ENCODE results near the gene KHDRBS2. TPM values are rescaled to one million over a fixed set of nuclear protein-coding genes. Genes with fewer than 3 reads are reported as not detected.

Gene KHDRBS2
- total and polyA plus RNA-seq, 11 donors, result 0.15 to 0.29 TPM; not detected in 9

DNA sequence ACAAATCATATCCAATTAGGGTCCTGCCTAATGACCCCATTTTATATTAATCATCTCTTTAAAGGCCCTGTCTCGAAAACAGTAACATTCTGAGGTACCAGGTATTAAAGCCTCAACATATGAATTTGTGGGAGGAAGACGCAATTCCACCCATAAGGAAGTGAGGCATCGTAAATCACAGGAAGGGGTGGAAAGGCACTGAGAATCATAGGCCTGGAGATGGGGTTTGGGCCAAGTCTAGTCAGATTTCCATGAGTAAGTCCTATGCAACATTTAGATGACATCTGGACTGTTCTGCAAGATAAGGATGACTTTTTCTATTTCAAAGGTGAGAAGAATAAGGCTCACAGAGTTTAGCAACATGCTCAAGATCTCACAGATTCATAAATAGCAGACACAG, 534.0 kb downstream of the KHDRBS2 start:
- no peak overlapping the region for H3K27ac ChIP-seq
- WGBS, 4 donors, result 70 to 75% (median 73%) methylated on average over 3 of the region's 3 CpGs
- DNase-seq, result no peak

DNA sequence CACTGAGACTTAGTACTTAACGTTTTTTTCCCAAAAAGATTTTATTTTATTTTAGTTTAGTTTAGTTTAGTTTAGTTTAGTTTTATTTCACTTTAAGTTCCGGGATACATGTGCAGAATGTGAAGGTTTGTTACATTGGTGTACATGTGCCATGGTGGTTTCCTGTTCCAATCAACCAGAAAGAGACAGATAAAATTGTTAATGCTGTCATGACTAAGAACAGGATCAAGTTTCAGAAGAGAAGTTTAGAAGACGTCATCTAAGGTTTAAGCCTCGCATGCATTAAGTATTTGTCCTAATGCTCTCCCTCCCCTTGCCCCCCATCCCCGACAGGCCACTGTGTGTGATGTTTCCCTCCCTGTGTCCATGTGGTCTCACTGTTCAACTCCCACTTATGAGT, 540.0 kb downstream of the KHDRBS2 start:
- intact Hi-C loops (cut with DNase I), result no loop called here
- Histone ChIP-seq H3K27ac (no peak overlapping the region), H3K36me3 (no peaks in the 10 kb centered on the region), H3K27me3 (no peaks in the 10 kb centered on the region), H3K4me3 (no peak overlapping the region), H3K4me1 (no peaks in the 10 kb centered on the region), H3K9me3 (peaks cover 0 to 7% (median 0%) of the 10 kb centered on the region in 12 donors)
- TF ChIP-seq POLR2A (IDR thresholded peaks at IDR 0.05) (no peak), CTCF (IDR thresholded peaks at IDR 0.05) (no peak)
- ATAC-seq (no peak), DNase-seq (no peak)
- WGBS, 4 donors, result 74 to 79% (median 78%) methylated on average over 5 of the region's 5 CpGs

More for the DNA sequence above, 534.0 kb downstream of the KHDRBS2 start:
- peaks cover 0 to 20% (median 0%) of the 10 kb centered on the region in 12 donors for H3K9me3 ChIP-seq
- H3K4me1 ChIP-seq, result no peaks in the 10 kb centered on the region
- ATAC-seq, result no peak
- H3K36me3 ChIP-seq, result no peaks in the 10 kb centered on the region
- intact Hi-C loops (cut with DNase I), result no loop called here
- no peaks in the 10 kb centered on the region for H3K27me3 ChIP-seq
- TF ChIP-seq POLR2A (IDR thresholded peaks at IDR 0.05) (no peak), CTCF (IDR thresholded peaks at IDR 0.05) (no peak)
- no peak overlapping the region for H3K4me3 ChIP-seq

DNA sequence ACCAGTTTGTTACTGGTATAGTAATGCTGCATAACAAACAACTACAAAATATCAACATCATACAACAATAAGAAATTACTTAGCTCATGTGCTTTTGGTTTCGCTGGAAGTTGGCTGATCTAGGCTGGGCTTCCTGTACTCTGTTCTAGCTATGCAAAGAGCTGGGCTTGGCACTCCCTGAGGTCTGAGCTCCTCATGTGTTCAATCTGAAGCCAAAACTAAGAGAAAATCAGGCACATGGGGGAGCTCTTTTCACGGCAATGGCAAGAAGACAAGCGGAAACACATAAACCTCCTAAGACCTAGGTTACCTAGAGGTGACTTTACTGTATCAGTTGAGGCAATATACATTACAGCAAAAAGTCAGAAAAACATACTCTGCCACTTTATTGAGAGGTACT, 574.2 kb downstream of the KHDRBS2 start:
- H3K4me3 ChIP-seq, result no peak overlapping the region
- ATAC-seq, result no peak
- intact Hi-C loops (cut with DNase I), result no loop called here
- H3K27ac ChIP-seq, result no peak overlapping the region
- H3K27me3 ChIP-seq, result no peaks in the 10 kb centered on the region
- 58 to 86% (median 78%) methylated on average over 3 of the region's 3 CpGs for WGBS, 4 donors
- no peak for DNase-seq
- H3K4me1 ChIP-seq, result no peaks in the 10 kb centered on the region
- no peaks in the 10 kb centered on the region for H3K36me3 ChIP-seq
- H3K9me3 ChIP-seq, result peaks cover 0 to 16% (median 0%) of the 10 kb centered on the region in 12 donors
- TF ChIP-seq CTCF (IDR thresholded peaks at IDR 0.05) (no peak), POLR2A (IDR thresholded peaks at IDR 0.05) (no peak)

GRCh38 chr6:61688165-61688564, 597.9 kb downstream of the KHDRBS2 start:
- Histone ChIP-seq H3K9me3 (peaks cover 0 to 7% (median 0%) of the 10 kb centered on the region in 12 donors), H3K4me3 (no peak overlapping the region), H3K27me3 (no peaks in the 10 kb centered on the region), H3K4me1 (no peaks in the 10 kb centered on the region), H3K36me3 (no peaks in the 10 kb centered on the region), H3K27ac (no peak overlapping the region)
- no peak for ATAC-seq
- TF ChIP-seq CTCF (IDR thresholded peaks at IDR 0.05), result no peak
- no peak for TF ChIP-seq POLR2A (IDR thresholded peaks at IDR 0.05)
- intact Hi-C loops (cut with DNase I), result no loop called here
- 79 to 82% (median 81%) methylated on average over 2 of the region's 2 CpGs for WGBS, 4 donors
- no peak for DNase-seq
